Measurements from ENCODE around the gene IL1A.

Gene IL1A

DNA sequence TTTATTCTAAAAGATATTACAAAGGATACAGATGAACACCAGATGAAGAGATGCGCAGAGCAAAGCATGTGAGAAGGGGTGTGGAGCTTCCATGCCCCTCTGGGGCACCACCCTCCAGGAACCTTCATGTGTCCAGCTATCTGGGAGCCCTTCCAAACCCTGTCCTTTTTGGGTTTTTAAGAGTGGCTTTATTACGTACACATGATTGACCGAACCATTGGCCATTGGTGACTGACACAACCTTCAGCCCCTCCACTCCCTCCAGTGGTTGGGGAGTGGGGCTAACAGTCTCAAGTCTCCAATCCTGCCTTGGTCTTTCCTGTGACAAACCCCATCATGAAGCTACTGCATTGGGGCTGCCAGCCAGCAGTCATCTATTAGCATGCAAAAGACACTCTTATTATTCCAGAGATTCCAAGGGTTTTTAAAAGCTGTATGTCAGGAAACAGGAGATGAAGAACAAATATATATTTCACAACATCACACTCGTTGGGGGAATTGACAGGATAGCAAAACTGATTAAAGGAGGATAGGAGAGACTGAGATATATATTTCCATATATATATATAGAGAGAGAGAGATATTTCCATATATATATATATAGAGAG lies 32.9 kb upstream of the IL1A start:
- no peak for DNase-seq

DNA sequence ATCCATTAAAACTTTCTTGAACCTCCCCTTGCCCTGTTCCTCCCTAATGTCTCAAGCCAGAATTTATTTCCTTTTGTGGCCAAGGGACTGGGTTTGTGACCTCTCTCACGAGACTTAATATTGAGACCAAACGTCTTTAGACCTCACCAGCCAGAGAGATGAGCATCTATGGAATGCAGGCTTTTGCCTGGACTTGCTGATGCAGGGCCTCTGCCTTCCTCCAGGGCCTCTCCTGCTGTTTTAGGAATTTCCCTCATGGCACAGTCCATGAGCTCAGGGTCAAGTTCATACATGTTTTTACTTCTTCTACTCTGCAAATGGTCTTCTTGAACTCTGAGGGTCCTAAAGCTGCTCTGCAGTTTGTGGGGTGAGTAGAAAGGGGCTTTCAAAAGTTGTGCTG lies 30.0 kb upstream of the IL1A start:
- no peak for DNase-seq

DNA sequence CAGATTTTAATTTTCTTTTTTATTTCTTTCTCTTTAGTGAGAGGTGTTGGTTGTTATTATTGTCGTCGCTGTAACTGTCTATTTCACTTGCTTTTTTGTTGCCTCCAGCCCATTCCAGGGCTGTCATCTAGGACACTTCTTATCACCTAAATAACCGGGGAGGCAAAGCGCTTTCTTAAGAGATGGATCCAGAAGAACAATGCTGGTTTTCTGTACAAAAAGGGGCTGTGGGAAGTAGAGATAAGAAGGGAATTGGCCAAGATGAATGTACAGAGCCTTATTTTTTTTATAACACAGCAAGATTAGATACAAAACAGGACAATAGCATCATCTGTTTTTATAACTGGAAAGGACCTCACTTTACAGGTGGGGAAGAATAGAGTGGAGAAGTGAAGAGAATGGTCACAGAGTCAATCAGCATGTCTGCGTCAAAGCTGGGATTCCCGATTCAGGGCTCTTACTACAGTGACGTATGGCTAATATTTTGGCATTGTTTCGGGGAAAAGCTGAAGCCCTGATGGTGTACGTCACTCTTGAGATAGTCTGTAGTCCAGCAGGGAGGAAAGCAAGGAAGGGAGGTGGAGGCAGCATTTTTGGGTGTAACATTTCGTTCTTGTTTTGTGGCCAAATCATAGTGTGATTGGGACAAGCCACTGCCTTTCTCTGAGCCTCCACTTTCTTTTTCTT lies 29.1 kb upstream of the IL1A start:
- no peak for DNase-seq

DNA sequence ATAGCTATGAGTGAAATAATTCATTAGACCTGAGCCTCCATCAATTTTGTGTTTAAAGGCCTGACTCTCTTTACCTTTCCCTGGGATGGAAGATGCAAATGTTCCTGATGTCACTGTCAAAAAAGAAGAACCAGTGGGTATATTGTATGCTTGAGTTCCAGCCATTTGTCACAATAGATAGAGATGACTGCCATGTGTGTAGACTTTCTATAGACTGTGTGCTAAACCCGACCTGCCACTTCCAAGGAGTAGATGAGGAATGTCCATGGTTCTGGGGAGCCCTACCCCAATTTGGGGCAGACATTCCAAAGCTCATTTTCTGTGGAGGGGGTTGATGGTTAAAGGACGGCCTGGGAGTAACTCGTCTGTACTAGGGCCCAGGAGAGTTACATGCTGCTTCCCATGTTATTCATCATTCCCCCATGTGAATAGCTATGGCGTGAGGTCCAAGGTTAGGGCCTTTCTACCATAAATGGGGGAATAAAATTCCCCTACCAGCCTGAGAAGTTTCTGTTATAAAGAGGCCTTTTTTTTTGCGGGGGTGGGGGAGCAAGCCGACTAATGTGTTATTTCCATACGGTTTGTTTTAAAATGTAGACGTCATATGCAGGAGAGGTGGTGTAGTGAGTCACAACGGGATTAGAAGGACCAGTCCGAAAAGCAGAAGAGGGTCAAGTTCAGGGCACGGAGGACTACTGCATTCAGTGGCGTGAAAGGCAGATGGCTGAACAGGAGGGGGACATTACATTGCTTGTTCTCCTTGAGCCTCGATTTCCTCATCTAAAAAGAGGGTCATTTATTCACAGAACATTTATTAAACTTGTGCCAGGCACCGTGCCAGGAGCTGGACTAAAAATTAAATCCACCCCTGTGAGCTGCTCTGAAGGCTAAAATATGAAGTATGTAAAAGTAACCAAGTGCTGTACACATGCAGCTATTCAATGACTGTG lies 28.3 kb upstream of the IL1A start:
- no peak for DNase-seq

DNA sequence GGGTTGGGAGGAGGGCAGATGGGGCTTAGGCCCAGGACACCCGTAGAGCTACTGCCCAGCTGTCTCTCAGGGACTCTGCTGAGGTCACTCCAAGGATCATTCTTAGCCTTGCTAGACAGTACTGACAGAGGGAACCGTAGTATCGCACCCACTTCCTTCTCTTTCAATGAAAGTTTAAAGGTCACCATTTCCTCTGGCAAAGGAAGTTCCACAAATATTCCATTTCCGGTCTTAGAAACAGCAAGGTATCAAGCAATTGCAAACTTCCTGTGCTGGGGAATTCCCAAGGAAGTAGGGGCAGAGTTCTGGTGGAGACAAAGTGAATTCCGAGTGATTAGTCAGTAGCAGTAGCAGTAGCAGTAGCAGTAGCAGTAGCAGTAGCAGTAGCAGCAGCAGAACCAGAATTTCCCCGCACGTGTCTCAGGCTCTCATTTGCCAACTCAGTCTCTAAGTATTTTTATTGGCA lies 27.6 kb upstream of the IL1A start:
- no peak for DNase-seq

DNA sequence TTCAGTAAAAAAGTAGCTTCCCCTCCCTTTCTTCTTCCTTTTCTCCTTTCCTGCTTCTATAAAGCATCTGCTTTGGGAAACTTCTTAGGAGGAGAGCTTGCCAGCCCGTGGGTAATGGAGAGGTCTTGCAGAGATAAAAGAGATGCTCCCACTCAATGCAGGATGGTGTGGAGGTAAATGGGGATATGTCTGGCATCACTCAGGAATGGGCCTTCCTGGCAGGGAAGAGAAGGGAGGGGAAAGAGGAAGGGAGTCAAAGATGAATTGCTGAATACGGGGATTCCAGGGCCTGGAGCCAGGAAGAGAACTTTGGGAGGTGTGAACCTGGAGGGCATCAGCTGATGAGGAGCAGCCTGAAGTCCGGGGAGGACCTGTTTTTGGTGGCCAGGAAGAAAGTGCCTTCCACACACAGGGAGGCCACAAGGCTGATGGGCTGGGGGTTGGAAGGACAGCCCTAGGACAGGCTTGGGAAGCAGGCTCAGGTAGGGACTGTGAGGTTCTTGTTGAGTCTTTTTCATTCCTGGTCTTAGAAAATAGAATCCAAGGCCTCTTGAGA lies 27.1 kb upstream of the IL1A start:
- DNase-seq: no peak

DNA sequence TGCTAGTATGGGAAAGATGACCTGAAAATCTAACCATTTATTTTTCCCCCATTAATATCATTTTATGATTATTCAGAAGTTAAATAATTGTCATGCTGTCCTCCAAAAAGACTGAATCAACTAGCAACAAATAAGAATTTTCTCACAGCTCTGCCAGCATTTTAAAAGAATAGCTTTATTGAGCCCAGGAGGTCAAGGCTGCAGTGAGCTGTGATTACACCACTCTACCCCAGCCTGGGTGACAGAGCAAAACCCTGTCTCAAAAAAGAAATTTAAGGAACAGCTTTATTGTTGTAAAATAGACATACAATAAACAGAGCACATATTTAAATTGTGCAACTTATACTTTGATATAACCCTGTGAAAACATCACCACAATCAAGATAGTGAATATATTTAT lies 24.8 kb upstream of the IL1A start:
- DNase-seq: no peak

DNA sequence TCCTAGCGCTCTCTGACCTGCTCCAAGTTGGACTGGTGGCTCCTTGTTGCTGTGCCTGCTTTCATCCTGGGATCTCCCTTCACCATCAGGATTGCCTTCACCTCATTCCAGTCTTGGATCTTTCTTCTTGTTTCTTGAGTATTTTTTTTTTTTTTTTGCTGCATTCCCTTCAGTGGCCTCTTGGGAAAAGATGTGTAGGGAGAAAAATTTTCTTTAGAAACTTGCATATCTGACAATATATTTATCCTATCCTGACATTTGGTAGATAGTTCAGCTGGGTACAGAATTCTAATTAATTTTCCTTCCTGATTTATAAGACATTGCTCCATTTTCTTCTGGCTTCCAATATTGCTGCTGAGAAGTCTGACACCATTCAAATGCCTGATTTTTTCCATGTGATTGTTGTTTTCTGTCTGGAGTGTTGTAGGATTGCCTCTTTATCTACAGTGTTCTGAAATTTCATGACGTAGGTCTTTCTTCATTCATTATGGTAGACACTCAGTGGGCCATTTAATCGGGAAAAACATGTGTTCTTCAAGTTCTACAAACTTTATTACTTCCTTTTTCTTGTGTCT lies 23.0 kb upstream of the IL1A start:
- peak in 1 of 2 experiments; percentile 19 for DNase-seq

DNA sequence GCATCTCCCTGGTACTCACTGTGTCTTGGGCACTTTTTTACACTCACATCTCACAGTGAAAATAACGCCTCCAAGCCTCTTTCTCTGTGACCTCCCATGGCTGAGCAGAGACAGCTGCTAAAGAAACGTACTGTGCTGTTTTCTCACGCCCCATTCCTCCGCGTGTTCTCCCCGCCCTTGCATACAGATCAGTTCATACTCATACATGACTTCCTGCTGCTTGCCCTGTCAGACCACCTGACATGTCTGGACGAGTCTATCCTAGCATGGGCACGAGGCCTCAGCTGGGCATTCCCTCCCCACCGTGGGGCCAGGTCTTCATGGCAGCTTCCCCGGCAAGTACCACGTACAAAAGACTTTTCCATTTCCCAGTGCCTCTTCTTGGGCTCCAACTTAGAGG lies 21.2 kb upstream of the IL1A start:
- DNase-seq: no peak

DNA sequence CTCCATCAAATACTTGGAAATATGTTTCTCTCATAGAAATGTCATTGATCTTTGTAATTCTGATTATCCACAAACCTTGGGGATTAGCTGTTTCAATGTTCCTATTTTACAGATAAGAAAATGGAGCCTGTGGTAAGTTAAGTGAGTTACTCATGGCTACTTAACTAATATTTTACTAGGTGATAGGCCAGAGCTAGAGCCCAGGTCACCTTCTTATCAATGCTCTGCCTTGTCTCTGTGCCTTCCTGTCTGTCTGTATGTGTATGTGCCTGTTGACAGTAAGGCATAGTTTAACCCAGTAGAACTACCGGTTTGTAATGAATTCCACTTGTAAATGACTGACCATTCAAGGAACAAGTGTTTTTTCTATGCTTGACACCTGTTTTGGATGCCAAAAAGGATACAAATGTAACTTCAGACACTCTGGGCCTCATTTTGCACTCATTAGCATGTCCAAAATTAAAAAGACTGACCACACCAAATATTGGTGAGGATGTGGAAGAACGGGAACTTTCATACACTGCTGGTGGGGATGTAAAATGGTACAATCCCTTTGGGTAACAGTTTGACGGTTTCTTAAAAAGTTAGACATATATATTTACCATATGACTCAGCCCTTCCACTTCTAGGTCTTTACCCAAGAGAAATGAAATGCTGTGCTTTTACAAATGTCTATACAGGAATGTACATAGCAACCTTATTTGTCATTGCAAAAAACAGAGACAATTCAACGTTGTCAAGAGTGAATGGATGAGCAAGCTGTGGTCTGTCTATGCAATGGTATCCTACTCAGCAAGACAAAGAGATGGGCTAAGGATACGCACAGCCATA lies 19.6 kb upstream of the IL1A start:
- DNase-seq: no peak

DNA sequence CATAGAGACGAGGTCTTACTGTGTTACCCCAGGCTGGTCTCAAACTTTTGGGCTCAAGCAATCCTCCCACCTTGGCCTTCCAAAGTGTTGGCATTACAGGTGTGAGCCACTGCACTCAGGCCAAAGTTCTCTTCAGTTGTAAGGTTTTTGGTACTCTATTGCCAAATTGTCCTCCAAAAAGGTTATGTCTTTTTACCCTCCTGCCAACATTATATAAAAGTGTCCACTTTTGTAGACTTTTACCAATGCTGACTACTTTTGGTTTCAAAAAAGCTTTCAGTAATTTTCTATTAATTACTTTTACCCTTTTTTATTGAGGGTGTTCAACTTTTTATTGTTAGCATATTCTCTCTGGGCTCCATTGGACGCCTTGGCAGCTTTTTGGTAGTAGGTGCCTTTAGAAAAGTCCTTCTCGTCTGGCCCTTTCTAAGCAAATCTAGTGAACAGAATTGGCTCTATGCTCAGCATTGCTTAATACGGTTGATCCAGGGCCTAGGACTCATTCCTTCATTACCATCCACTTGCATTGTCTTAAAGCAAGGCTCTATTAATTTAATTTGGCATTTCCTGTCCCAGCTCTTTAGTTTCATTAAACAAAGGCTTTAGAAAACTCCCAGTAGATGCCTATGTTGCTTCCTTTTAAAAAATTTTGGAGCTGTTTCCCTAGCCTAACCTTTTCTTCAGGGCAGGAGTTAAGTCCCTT lies 16.7 kb upstream of the IL1A start:
- DNase-seq: no peak

DNA sequence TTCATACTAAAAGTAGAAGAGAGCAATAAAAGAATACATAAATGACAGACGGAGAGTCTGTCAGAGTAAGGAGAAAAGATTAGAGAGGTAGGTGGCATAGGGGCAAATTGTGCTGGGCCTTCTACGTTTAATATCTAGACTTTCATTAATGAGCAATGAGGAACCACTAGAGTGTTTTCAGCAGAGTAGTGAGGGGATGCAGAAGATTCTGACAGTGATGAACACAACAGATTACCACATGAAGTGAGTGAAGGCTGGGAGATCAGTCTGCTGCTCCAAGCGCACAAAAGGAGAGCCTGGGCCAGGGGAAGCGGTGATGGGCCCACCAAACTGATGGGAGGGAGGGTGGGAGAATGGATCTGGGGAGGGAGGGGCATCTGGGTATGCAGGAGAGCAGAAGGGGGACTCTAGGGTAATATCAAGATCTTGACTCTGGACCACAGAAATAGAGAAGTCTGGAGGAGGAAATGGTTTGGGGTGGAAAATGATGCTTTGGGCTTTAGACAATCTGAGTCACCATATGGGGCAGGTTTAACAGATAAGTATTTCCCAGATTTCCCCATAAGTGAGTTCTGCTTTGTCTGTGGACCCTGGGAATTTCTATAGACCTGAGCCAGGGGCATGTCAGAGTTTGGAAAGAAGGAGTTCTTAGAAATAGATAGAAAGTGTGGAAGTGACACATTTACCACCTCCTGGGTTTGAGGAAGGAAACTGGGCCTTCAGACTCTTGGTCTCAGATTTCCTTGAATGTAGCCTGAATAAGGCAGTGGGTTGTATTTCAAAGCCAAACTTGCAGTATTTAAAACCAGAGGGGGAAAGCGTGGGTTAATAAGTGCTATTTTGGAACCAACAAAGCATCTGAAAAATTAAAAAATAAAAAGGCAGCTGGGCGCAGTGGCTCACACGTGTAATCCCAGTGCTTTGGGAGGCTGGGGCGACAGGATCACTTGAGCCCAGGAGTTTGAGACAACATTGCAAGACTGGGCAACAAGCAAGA lies 15.0 kb upstream of the IL1A start:
- peak; percentile 75 to 77 for DNase-seq

DNA sequence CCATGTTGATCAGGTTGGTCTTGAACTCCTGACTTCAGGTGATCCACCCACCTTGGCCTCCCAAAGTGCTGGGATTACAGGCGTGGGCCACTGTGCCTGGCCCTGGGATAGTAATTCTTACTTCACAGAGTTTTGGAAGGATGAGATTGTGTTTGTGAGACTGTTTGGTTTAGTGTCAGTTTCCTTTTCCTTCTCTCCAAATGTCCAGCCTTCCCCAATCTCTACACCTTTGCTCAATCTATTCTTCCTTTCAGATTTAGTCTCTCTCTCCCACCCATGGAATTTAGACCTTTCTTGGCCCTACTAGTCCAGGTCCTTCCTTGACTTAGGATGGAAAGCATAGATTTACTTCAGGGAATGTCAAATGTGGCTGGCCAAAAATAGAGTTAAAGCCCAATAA lies 12.2 kb upstream of the IL1A start:
- DNase-seq: no peak

DNA sequence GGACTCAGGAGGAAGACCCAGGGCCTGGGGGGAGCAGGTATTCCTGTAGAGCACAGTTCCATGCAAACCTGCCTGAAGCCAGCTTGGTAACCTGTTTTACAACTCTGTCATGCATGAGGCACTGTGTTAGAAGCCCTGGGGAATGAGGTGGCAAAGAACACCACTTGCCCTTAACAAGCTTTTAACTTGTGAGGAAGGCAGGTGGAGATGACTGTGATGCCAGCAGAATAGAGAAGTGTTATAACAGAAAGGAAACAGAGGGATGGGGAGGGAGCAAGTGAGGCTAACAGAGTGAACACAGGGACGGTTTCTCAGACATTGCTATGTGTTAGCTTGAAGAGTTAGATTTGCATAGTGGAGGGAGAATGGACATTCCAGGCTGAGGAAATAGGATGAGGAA lies 11.5 kb upstream of the IL1A start:
- peak; percentile 71 to 74 for DNase-seq

DNA sequence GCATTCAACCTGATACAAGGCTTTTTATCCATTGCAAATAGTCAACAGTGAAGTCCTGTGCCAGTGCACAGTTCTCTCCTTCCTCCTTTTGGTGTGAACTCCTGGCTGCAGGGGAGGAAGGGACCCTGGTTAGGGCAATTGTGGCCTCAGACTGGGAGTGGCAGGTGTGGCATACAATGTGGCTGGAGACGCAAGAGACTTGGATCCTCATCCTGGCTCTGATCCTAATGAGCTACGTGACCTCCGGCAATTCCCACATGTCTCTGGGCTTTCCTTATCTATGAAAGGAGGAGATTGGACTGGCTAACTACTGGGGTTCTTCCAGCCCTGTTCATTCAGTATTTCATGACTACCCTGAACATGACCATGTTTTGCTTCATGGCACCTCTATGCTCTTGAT lies 10.5 kb upstream of the IL1A start:
- peak; percentile 8 to 15 for DNase-seq

DNA sequence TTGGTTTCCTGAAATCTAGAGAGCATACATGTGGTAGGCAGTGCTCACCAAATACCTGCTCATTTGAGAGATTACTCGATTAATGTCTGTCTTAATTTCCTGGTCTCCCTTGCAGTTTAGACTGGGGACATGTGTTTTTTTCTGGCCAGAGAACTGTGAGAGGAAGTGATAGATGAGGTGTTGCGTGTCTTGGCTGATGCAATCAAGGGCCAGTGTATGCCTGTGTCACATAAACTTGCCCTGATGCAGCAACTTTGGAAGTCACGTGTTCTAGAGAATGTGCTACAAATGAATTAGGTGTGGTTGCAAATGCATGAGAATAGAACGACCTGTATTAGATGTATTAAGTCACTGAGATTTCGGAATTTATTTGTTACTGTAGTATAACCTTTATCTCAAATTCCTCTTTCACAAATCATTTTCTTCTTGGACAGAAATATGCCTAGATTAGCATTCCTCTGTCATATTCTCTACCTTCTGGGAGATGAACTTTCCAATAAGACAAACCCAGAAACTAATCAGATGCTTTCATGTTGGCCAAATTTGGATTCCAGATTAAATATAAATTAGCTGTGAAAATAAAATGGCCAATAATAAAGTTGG lies 9.9 kb upstream of the IL1A start:
- peak; percentile 28 to 48 for DNase-seq

DNA sequence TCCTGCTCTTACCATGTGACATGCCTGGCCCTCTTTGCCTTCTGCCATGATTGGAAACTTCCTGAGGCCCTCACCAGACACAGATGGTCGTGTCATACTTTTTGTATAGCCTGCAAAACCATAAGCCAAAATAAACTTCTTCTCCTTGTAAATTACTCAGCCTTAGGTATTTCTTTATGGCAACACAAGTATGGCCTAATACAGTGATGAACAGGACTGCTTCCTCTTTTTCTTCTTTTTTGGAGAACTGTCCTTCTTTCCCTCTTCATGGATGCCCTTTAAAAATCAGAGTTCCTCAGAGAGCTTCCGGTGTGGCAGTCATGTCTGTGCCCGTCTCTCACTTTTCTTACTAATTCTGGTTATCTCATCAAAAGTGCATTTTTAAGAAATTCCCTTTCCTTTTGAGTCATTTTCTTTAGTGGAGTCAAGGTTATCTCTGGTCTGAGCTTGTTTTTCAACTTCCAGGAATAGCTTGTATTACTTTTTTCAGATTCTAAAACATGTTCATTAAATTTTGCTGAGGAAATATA lies 9.2 kb upstream of the IL1A start:
- DNase-seq: peak; percentile 22 to 39

DNA sequence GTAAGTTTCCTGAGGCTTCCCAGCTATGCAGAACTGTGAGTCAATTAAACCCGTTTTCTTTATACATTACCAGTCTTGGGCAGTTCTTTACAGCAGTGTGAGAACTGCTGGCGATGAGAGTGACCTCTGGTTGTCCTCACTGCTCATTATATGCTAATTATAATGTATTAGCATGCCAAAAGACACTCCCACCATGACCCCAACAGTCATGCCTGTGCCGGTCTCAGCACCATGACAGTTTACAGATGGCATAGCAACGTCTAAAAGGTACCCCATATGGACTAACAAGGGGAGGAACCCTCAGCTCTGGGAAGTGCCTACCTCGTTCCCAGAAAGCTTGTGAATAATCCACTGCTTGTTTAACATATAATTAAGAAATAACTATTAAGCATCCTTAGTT lies 8.1 kb upstream of the IL1A start:
- no peak for DNase-seq

DNA sequence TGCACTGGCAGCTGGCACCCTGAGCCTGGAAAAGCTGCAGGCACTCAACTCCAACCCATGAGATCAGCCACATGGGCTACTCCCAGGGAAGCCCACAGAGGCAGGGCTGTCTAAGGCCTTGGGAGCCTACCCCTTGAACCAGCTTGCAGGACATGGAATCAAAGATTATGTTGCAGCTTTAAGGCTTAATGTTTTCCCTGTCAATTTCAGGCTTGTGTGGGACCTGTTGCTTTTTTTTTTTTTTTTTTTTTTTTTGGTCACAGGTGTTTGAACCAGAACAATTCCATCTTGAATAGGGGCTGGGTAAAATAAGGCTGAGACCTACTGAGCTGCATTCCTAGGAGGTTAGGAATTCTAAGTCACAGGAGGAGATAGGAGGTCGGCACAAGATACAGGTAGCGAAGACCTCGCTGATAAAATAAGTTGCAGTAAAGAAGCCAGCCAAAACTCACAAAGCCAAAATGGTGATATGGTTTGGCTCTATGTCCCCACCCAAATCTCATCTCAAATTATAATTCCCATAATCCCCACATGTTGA lies 7.5 kb upstream of the IL1A start:
- DNase-seq: no peak

Measured in Kasumi-1 (cell line).